HUES6 (cell line): ENCODE data around the gene PTRH2.

ENCODE experiments used
- H3K27ac ChIP-seq: 2 replicates; pipeline ENCODE4 v1.7.0; 2013; ENCODE audit warnings: low read depth, mild to moderate bottlenecking, low read length, inconsistent platforms
- H3K27me3 ChIP-seq: 2 replicates; pipeline ENCODE4 v1.6.1; 2013; ENCODE audit warnings: low read length; ENCODE audit not compliant: control insufficient read depth, insufficient read depth
- H3K36me3 ChIP-seq: 2 replicates; pipeline ENCODE4 v1.6.1; 2013; ENCODE audit warnings: low read length; ENCODE audit not compliant: control insufficient read depth, insufficient read depth
- H3K4me1 ChIP-seq: 2 replicates; pipeline ENCODE4 v1.6.1; 2013; ENCODE audit warnings: low read length; ENCODE audit not compliant: control insufficient read depth, insufficient read depth
- H3K4me3 ChIP-seq: 2 replicates; pipeline ENCODE4 v1.5.1; 2013; ENCODE audit warnings: low read depth, low read length
- H3K9ac ChIP-seq: one replicate; pipeline ENCODE4 v1.6.1; 2013; ENCODE audit warnings: mild to moderate bottlenecking, low read length
- H3K9me3 ChIP-seq: 2 replicates; pipeline ENCODE4 v1.6.1; 2013; ENCODE audit warnings: low read depth, low read length; ENCODE audit not compliant: control insufficient read depth, insufficient read depth

Gene PTRH2

DNA sequence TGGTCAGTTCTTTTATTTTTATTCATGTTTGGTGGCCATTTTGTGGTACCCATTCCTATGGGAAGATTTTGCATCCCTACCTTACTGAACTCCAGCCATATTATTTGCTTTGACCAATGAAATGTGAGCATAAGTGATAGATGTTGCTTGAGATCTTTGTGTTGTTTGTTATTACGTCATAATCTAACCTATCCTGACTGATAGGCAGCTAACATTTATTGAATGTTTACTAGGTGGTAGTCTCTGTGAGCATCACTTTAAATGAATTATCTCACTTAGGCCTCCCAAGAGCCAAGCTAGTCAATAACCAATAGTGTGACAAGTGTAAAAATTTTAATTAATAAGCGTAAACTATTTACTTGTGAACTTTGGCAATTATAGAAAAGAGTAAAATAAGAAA lies 37.8 kb upstream of the PTRH2 start:
- peaks cover 19% of the 10 kb centered on the region for H3K36me3 ChIP-seq
- no peak overlapping the region for H3K27ac ChIP-seq
- no peak overlapping the region for H3K4me3 ChIP-seq
- no peak overlapping the region for H3K9ac ChIP-seq
- H3K4me1 ChIP-seq: no peaks in the 10 kb centered on the region
- peaks cover 12% of the 10 kb centered on the region for H3K9me3 ChIP-seq
- H3K27me3 ChIP-seq: no peaks in the 10 kb centered on the region

DNA sequence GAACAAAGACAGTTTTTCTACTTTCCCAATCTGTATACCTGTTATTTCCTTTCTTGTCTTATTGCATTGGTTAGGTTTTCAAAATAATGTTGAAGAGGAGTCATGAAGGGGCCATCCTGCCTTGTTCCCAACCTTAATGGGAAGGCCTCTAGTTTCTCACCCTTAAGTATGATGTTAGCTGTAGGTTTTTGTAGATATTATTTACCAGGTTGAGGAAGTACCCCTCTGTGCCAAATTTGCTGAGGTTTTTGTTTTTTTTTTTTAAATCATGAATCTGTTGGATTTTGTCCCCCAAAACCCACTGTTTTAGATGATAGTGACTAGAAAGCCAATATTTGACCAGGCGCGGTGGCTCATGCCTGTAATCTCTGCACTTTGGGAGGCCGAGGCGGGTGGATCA lies 36.6 kb upstream of the PTRH2 start:
- Histone ChIP-seq H3K27ac (no peak overlapping the region), H3K4me3 (no peak overlapping the region), H3K4me1 (no peaks in the 10 kb centered on the region), H3K36me3 (peaks cover 20% of the 10 kb centered on the region), H3K9me3 (peaks cover 12% of the 10 kb centered on the region), H3K27me3 (no peaks in the 10 kb centered on the region), H3K9ac (no peak overlapping the region)

DNA sequence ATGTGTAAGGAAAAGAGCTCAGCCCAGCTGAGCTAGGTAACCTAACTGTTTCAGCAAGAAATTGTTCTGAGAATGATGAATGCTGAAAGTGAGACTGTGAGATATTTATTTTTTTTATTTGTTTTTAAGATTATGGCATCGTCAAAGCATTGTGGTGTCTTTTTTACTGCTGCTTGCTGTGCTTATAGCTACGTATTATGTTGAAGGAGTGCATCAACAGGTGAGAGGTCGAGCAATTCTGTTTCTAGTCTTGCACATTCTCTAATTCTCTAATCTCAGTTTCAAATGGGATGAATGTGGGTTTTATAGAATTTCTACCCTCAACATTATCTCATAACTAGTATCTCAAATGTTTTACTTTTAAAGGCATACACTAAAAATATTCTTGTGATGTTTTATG lies 30.1 kb upstream of the PTRH2 start:
- Histone ChIP-seq H3K27me3 (no peaks in the 10 kb centered on the region), H3K9me3 (no peaks in the 10 kb centered on the region), H3K9ac (no peak overlapping the region), H3K27ac (no peak overlapping the region), H3K36me3 (peaks cover 26% of the 10 kb centered on the region), H3K4me1 (no peaks in the 10 kb centered on the region), H3K4me3 (no peak overlapping the region)

DNA sequence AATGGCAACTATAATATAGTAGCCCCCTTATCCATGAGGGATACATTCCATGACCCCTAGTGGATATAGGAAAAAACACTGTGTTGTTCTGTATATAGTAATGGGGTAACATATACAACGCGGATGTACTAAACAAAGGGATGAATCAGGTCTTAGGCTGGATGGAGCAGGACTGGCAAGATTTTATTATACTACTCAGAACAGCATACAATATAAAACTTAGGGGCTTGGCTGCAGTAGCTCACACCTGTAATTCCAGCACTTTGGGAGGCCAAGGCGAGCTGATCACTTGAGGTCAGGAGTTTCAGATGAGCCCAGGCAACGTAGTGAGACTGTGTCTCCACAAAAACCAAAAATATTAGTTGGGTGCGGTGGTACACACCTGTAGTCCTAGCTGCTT lies 27.0 kb upstream of the PTRH2 start:
- no peak overlapping the region for H3K27ac ChIP-seq
- no peaks in the 10 kb centered on the region for H3K27me3 ChIP-seq
- no peaks in the 10 kb centered on the region for H3K9me3 ChIP-seq
- no peak overlapping the region for H3K4me3 ChIP-seq
- no peaks in the 10 kb centered on the region for H3K4me1 ChIP-seq
- peaks cover 16% of the 10 kb centered on the region for H3K36me3 ChIP-seq
- no peak overlapping the region for H3K9ac ChIP-seq

DNA sequence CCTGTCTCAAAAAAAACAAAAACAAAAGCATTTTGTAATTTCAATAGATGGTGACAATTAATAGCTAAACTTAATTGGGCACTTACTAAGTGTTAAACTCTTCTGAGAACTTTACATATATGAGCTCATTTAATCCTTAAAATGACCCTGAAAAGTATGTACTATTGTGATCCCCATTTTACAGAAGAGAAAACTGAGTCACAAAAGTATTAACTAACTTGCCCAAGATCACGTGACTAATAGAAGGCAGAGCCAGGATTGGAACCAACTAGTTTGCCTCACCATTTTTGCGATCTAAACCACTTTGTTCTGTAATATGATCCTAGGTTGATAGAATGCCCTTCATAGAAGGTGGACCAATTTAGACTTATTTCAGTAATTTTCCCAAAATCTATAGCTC lies 26.5 kb upstream of the PTRH2 start:
- no peak overlapping the region for H3K27ac ChIP-seq
- peaks cover 14% of the 10 kb centered on the region for H3K36me3 ChIP-seq
- H3K27me3 ChIP-seq: no peaks in the 10 kb centered on the region
- H3K4me1 ChIP-seq: no peaks in the 10 kb centered on the region
- no peak overlapping the region for H3K4me3 ChIP-seq
- no peaks in the 10 kb centered on the region for H3K9me3 ChIP-seq
- no peak overlapping the region for H3K9ac ChIP-seq

GRCh38 chr17:59730268-59730834 lies 23.1 kb upstream of the PTRH2 start:
- Histone ChIP-seq H3K4me3 (no peak overlapping the region), H3K27me3 (no peaks in the 10 kb centered on the region), H3K4me1 (no peaks in the 10 kb centered on the region), H3K9me3 (no peaks in the 10 kb centered on the region), H3K36me3 (peaks cover 4% of the 10 kb centered on the region), H3K27ac (no peak overlapping the region), H3K9ac (no peak overlapping the region)

DNA sequence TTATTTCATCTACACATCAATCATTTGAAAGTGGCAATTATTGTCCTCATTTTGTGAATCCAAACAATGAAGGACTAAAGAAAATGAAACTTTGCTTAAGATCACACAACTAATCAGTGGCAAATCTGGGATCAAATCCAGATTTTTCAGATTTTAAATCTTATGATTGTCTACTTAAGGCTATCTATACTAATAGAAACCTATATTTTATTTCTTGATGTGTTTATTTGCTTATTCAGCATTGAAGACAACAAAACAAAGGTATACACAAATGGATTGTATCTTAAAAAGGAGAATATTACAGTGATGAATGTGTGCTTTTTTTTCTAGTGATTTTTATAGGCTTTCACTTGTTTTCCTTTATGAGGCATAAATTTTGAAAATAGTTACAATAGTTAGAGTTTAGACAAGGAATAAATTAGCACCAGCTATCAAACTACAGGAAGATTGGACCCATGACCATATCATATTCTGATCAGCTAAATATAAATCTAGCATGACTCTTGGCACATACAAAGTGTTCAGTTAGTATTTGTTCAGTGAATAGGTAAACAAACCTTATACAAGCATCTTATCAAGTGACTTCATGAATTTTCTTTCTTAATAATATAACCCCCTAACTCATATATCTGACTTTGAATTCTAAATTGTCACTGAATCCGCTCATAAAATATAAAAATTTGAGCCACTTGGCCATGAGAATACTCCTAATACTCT lies 20.7 kb upstream of the PTRH2 start:
- no peak overlapping the region for H3K9ac ChIP-seq
- H3K36me3 ChIP-seq: no peaks in the 10 kb centered on the region
- H3K4me3 ChIP-seq: no peak overlapping the region
- H3K27ac ChIP-seq: no peak overlapping the region
- no peaks in the 10 kb centered on the region for H3K27me3 ChIP-seq
- H3K9me3 ChIP-seq: no peaks in the 10 kb centered on the region
- H3K4me1 ChIP-seq: peaks cover 7% of the 10 kb centered on the region; the same call in 1 of the 2 replicates

DNA sequence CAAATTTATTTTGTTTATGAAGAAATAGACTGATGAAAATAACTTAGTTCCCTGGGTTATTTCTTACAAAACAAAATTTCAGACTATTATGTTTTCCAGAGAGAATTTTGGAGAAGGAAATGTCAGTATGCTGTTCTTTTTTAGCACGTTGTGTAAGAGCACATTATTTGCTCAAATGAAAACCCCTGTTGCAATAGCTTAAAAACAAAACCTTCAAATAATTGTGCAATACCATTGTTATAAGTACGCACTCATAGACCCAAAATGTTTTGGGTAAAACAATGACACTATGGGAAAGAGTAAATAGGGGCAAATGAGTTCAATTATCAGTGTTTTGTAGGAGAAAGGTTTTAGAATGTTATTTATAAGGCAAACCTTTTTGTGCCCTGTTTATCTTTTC lies 18.5 kb upstream of the PTRH2 start:
- H3K27me3 ChIP-seq: no peaks in the 10 kb centered on the region
- H3K36me3 ChIP-seq: no peaks in the 10 kb centered on the region
- no peak overlapping the region for H3K9ac ChIP-seq
- H3K4me1 ChIP-seq: peaks cover 12% of the 10 kb centered on the region; the same call in 1 of the 2 replicates
- no peak overlapping the region for H3K4me3 ChIP-seq
- no peak overlapping the region for H3K27ac ChIP-seq
- H3K9me3 ChIP-seq: no peaks in the 10 kb centered on the region

DNA sequence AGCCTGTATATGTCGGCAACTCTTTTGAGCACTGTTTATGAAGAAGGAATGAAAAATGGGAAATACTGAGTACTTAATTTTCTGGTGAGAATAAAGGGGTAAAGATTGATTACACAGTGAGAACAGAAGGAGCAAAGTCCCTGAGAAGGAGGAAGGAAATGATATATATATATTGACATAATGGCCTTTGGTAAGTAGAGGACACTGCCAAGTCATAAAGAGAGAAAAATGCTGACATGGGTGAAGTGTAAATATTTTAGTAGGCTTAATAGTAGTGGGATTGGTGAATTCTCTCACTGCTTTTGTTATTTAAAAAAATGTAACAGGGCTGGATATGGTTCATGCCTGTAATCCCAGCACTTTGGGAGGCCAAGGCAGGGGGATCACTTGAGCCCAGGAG lies 16.4 kb upstream of the PTRH2 start:
- H3K4me3 ChIP-seq: no peak overlapping the region
- no peaks in the 10 kb centered on the region for H3K36me3 ChIP-seq
- H3K4me1 ChIP-seq: peaks cover 12% of the 10 kb centered on the region; the same call in 1 of the 2 replicates
- H3K9me3 ChIP-seq: no peaks in the 10 kb centered on the region
- no peak overlapping the region for H3K9ac ChIP-seq
- no peaks in the 10 kb centered on the region for H3K27me3 ChIP-seq
- H3K27ac ChIP-seq: no peak overlapping the region

- H3K9ac ChIP-seq: no peak overlapping the region
- no peaks in the 10 kb centered on the region for H3K36me3 ChIP-seq
- peaks cover 12% of the 10 kb centered on the region; the same call in 1 of the 2 replicates for H3K4me1 ChIP-seq
- no peaks in the 10 kb centered on the region for H3K9me3 ChIP-seq
- no peak overlapping the region for H3K4me3 ChIP-seq
- H3K27me3 ChIP-seq: no peaks in the 10 kb centered on the region
- no peak overlapping the region for H3K27ac ChIP-seq
These were observed 15.8 kb upstream of the PTRH2 start for GRCh38 chr17:59723041-59723440.

- Histone ChIP-seq H3K27me3 (no peaks in the 10 kb centered on the region), H3K36me3 (no peaks in the 10 kb centered on the region), H3K9me3 (no peaks in the 10 kb centered on the region), H3K27ac (no peak overlapping the region), H3K4me1 (peaks cover 12% of the 10 kb centered on the region; the same call in 1 of the 2 replicates), H3K4me3 (no peak overlapping the region), H3K9ac (no peak overlapping the region)
These were observed 15.4 kb upstream of the PTRH2 start for GRCh38 chr17:59722623-59723022.
